Activated T-cell treated with anti-CD3 and anti-CD28 coated beads, Interleukin-2, amount 50 U/mL, for 24 hours (primary cell): Measurements from ENCODE around the gene ANKRD65.
"Not testable (repeated sequence)": the region's sequence is repeated elsewhere in the genome, so short reads cannot be mapped to it uniquely, and the experiment has no call there.

Experiments used
- DNase-seq: peaks from one replicate; pipeline ENCODE4 v3.0.0-alpha.2; 2020
- H3K27ac Mint-ChIP-seq: 2 replicates; pipeline ENCODE4 v1.8.0; 2020; ENCODE audit warnings: mild to moderate bottlenecking, mixed read lengths
- H3K27me3 Mint-ChIP-seq: 2 replicates; pipeline ENCODE4 v1.8.0; 2020; ENCODE audit warnings: mixed read lengths
- H3K36me3 Mint-ChIP-seq: 2 replicates; pipeline ENCODE4 v1.8.0; 2020; ENCODE audit warnings: low read depth, mixed read lengths
- H3K4me1 Mint-ChIP-seq: 2 replicates; pipeline ENCODE4 v1.8.0; 2020; ENCODE audit warnings: low read depth, mixed read lengths
- H3K4me3 Mint-ChIP-seq: 2 replicates; pipeline ENCODE4 v1.8.0; 2020; ENCODE audit warnings: mild to moderate bottlenecking, moderate library complexity, mixed read lengths
- H3K9me3 Mint-ChIP-seq: 2 replicates; pipeline ENCODE4 v1.8.0; 2020; ENCODE audit warnings: mixed read lengths

ANKRD65 gene

DNA sequence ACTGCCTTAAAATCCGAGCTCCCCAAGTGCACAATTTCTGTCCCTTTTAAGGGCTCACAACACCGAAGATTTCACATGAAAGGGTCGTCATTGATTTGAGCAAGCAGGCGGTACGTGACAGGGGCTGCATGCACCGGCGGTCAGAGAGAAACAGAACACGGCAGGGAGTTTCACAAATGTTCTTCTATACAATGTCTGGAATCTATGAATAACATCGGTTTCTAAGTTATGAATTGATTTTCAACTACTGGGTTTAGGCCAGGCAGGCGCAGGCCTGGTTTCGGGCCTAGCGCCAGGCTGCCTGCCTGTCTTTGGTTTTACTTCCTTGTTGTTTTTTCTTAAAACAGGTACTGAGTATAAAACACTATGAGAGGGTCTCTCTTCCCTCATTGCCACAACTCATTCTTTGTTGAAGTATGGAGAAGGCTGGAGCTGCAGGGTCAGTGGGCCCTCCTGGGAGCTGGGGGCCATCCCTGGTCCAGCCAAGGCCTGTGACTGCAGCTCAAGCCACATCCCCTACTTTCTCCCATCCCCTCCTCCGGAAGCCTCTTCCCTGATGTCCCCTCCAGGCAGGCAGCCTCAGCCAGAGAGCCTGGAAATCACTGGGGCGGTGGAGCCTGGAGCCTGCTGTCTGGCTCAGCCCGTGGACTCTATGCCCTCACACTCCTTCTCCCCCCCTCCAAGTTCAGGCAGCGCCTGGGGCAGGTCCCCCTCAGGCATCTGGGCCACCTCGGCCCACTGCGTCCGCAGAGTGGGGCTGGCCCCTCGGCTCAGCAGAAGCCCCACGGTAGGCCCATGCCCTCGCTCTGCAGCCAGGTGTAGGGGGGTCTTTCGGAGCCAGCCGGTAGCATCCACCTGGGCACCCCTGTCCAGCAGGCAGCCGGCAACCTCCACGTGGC lies 2.4 kb downstream of the ANKRD65 start:
- peaks cover 21% of the 10 kb centered on the region for H3K27me3 Mint-ChIP-seq
- no peak for DNase-seq
- H3K4me1 Mint-ChIP-seq: peaks cover 16% of the 10 kb centered on the region
- H3K27ac Mint-ChIP-seq: no peak overlapping the region
- H3K4me3 Mint-ChIP-seq: no peak overlapping the region
- H3K9me3 Mint-ChIP-seq: no peaks in the 10 kb centered on the region
- H3K36me3 Mint-ChIP-seq: no peaks in the 10 kb centered on the region

DNA sequence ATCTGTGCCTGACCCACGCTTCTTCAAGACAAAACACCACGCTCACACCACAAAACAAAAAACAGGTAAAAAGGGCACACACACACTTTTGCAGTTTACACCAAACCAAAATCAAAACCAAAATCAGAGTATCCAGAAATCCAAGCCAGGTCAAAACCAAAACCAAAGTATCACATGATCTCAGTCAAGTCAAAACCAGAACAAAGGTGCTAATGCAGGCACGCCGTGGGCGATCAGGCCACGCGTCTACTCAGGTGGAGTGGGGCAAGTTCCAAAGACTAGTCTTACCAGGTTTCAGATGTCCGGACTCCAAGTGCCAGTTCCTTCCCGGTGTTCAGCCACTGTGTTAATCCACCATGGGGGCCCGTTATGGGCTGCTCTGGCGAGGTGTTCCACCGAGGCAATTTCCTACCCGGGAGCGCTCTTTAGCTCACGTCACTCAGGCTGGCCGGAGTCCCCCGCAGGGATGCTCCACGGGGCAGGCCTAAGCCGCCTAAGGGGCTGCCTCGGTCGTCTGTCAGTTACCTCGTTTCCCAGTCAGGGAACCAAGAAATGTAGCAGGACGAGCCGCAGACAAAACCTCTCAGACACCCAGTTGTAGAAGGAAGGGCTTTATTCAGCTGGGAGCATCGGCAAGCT lies 3.1 kb downstream of the ANKRD65 start:
- not testable (repeated sequence) for H3K36me3 Mint-ChIP-seq, H3K4me3 Mint-ChIP-seq, H3K9me3 Mint-ChIP-seq, DNase-seq, H3K27ac Mint-ChIP-seq
- Mint-ChIP-seq H3K4me1 (peaks cover 15% of the 10 kb centered on the region), H3K27me3 (peaks cover 18% of the 10 kb centered on the region)

DNA sequence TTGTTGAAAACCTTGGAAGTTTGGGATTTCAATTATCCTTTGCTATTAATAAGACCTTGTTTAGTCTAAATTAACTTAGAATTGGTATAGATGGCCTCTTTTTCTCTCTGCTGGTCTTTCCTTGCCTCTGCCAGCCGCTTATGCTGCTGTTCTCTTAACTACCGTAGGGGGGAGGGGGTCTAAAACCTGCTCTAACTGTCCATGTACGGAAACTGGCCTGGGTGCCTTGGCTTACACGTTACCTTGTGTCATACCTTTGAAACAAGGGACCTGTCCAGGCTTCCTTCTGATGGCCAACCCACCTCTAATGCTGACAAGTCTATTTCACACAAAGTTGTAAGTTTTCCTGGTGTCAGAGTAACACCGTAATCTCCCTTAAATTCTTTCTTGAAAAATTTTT lies 3.7 kb downstream of the ANKRD65 start:
- not testable (repeated sequence) for H3K27ac Mint-ChIP-seq, H3K9me3 Mint-ChIP-seq, DNase-seq, H3K36me3 Mint-ChIP-seq, H3K4me3 Mint-ChIP-seq
- peaks cover 12% of the 10 kb centered on the region for H3K27me3 Mint-ChIP-seq
- H3K4me1 Mint-ChIP-seq: peaks cover 13% of the 10 kb centered on the region

DNA sequence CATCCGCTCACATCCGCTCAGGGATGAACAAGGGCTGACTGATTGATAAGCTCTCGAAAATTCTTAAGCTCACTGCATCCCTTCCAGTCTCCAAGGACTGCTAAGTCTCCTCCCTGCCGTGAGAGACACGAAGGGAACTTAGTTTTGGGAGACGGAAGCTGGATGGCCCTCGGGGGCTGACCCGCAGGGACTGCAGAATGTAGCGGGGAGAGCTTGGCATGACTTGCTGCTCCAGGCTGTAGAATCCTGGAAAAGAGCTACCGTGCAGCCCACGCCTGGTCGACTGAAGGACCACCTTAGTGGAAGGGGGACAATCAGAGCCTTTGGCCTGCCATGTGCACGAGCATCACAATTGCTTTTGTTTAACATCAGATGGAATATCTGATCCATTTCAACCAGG lies 5.3 kb downstream of the ANKRD65 start:
- Mint-ChIP-seq H3K27ac (no peak overlapping the region), H3K4me1 (peaks cover 18% of the 10 kb centered on the region), H3K9me3 (no peaks in the 10 kb centered on the region), H3K4me3 (no peak overlapping the region), H3K36me3 (peaks cover 2% of the 10 kb centered on the region), H3K27me3 (peaks cover 2% of the 10 kb centered on the region)
- no peak for DNase-seq

DNA sequence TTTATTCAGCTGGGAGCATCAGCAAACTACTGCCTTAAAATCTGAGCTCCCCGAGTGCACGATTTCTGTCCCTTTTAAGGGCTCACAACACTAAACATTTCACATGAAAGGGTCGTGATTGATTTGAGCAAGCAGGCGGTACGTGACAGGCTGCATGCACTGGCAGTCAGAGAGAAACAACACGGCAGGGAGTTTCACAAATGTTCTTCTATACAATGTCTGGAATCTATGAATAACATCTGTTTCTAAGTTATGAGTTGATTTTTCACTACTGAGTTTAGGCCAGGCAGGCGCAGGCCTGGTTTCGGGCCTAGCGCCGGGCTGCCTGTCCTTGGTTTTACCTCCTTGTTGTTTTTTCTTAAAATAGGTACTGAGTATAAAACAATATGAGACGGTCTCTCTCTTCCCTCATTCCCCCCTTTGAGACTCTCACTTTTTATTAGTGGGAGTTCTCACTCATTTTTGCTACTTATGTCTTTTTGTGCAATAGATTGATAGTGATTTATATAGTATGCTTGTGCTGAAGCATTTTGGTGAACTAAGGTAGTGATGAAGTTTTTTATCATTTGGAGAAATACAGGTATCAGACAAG lies 8.7 kb downstream of the ANKRD65 start:
- H3K36me3 Mint-ChIP-seq: peaks cover 32% of the 10 kb centered on the region
- H3K27ac Mint-ChIP-seq: peak overlapping the region; percentile 31
- H3K4me3 Mint-ChIP-seq, DNase-seq, H3K9me3 Mint-ChIP-seq, H3K27me3 Mint-ChIP-seq: not testable (repeated sequence)
- peaks cover 31% of the 10 kb centered on the region for H3K4me1 Mint-ChIP-seq

DNA sequence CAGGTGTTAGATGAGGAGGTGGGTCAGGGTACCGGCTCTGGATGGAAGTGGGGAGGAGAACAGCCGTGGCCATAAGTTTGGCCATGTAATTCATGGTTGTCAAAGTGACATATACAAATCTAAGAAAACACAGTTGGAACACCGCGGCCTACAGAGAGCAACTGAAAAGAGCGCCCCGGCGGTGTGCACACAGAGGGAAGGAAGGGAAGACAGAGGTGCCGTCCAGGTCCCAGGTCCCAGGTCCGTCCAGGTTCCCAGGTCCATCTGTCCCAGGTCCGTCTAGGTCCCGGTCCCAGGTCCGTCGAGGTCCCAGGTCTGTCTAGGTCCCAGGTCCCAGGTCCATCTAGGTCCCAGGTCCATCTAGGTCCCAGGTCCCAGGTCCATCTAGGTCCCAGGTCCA lies 9.4 kb downstream of the ANKRD65 start:
- no peaks in the 10 kb centered on the region for H3K9me3 Mint-ChIP-seq
- no peaks in the 10 kb centered on the region for H3K27me3 Mint-ChIP-seq
- peaks cover 39% of the 10 kb centered on the region for H3K36me3 Mint-ChIP-seq
- H3K27ac Mint-ChIP-seq: no peak overlapping the region
- no peak for DNase-seq
- H3K4me3 Mint-ChIP-seq: no peak overlapping the region
- H3K4me1 Mint-ChIP-seq: peaks cover 32% of the 10 kb centered on the region

DNA sequence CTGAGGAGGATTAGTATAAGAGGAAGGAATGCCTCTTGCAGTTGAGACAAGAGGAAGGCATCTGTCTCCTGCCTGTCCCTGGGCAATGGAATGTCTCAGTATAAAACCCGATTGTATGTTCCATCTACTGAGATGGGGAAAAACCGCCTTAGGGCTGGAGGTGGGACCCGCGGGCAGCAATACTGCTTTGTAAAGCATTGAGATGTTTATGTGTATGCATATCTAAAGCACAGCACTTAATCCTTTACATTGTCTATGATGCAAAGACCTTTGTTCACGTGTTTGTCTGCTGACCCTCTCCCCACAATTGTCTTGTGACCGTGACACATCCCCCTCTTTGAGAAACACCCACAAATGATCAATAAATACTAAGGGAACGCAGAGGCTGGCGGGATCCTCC lies 10.8 kb downstream of the ANKRD65 start:
- Mint-ChIP-seq H3K36me3 (peaks cover 53% of the 10 kb centered on the region), H3K27ac (peak overlapping the region; percentile 85)

DNA sequence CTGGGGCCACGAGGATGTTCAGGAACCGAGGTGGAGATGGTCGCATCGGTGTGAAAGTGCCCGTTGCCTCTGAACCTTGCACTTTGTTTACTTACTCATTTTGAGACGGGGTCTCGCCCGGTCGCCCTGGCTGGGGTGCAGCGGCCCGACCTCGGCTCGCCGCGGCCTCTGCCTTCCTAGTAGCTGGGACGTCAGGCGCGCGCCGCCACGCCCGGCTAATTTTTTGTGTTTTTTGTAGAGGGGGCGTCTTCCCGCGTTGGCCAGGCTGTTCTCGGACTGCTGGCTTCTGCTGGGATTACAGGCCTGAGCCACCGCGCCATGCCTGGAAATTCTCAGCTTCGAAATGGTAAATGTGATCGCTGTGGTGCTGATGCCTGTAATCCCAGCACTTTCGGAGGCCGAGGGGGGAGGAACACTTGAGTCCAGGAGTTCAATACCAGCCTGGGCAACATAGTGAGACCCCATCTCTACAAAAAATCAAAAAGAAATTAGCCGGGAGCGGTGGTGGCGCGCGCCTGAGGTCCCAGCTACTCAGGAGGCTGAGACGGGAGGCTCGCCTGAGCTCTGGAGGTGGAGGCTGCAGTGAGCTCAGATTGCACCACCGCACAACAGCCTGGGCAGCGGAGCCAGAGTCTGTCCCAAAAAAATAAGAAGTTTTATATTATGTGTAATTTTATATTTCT lies 13.3 kb downstream of the ANKRD65 start:
- DNase-seq: no peak
- no peaks in the 10 kb centered on the region for H3K9me3 Mint-ChIP-seq
- H3K4me3 Mint-ChIP-seq: peak overlapping the region; percentile 96
- H3K36me3 Mint-ChIP-seq: peaks cover 77% of the 10 kb centered on the region
- peak overlapping the region; percentile 91 for H3K27ac Mint-ChIP-seq
- peaks cover 60% of the 10 kb centered on the region for H3K4me1 Mint-ChIP-seq
- no peaks in the 10 kb centered on the region for H3K27me3 Mint-ChIP-seq

More for the DNA sequence above, 10.8 kb downstream of the ANKRD65 start:
- H3K9me3 Mint-ChIP-seq, H3K27me3 Mint-ChIP-seq, H3K4me3 Mint-ChIP-seq, DNase-seq: not testable (repeated sequence)
- H3K4me1 Mint-ChIP-seq: peaks cover 43% of the 10 kb centered on the region

DNA sequence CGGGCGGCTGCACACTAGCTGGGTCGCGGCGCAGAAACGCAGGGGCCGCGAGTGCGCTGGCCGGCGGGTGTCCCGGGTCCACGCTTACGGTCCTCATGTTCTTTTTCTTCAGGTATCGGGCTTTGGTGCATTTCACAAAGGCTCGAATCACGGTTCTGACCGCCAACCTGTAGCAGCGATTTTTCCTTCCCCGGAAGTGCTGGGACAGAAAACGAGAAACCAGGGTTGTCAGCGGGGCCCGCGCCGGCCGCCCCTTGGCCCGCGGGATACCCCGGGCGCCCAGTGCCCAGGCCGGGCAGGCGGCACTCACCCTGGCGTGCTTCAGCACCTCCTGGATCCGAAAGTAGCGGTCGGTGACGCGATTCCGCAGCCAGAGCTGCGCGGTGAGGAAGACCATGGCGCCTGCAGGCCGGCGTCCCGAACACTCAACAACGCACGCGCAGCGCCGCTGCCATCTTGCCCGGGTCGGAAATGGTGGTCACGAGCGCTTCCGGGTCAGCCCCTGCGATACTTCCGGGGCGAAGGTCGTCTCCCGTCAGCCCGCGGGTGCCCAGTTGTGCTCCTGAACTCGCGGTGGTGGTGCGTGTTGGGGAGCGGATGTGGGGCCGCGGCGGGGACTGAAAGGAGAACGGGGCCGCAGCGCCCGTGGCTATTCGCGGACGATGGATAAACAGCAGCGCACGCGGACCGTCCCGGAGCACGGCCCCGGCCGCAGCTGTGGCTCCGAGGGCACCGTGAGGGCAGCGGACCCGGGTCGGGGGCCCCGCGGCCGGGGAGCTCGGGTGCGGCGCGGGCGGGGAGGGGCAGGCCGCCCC lies 14.0 kb downstream of the ANKRD65 start, which contains the start of gene MRPL20:
MRPL20 (minus strand) TSS at position 473 of the 815 bp plus-strand sequence; CDS start at position 397, 76 bp downstream.
- Mint-ChIP-seq H3K4me3 (peak within 1 kb of the TSS; percentile 96), H3K36me3 (peaks cover 85% of the 10 kb centered on the region), H3K4me1 (peaks cover 59% of the 10 kb centered on the region)

DNA sequence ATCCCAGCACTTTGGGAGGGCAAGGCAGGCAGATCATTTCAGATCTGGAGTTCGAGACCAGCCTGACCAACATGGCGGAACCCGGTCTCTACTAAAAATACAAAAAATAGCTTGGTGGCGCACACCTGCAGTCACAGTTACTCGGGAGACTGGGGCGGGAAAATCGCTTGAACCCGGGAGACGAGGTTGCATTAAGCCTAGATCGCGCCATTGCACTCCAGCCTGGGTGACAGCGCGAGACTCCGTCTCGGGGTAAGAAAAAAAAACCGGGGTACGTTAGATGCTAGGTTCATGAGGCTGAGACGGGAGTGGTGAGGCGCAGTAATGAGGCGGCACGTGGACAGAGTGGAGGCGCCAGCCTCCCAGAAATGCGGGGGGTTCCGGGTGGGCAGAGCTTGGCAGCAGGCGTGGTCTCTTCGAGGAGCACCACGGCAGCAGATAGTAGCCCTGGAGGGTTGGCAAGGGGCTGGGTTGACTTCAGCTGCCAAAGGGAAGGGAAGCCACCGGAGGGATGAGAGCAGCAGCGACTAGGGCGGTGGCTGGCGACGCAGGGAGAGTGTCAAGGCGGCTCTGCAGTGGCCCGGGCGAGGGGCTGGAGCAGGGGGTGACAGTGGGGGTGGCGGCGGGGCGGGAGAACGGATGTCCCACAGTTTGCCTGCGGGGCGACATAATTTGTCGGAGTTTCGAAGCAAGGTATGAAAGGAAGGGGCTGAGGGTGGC lies 14.8 kb downstream of the ANKRD65 start:
- Mint-ChIP-seq H3K36me3 (peaks cover 91% of the 10 kb centered on the region), H3K27me3 (no peaks in the 10 kb centered on the region)

More for the DNA sequence above, 14.0 kb downstream of the ANKRD65 start, which contains the start of gene MRPL20:
- no peaks in the 10 kb centered on the region for H3K27me3 Mint-ChIP-seq
- DNase-seq: peak; percentile 97
- H3K27ac Mint-ChIP-seq: peak within 1 kb of the TSS; percentile 96
- H3K9me3 Mint-ChIP-seq: no peaks in the 10 kb centered on the region

DNA sequence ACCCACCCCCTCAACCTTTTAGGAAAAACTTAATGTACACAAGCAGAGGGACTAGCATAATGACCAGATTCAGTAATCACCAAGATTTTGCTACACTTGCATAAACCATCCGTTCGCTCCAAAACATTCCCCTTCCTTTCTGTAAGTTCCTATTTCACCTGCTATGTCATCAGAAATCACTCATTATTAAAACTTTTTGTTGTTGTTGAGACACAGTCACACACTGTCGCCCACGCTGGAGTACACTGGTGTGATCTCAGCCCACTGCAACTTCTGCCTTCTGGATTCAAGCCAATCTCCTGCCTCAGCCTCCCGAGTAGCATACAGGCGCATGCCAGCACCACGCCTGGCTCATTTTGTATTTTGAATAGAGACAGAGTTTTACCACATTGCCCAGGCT lies 17.4 kb downstream of the ANKRD65 start:
- Mint-ChIP-seq H3K27ac (peak overlapping the region; percentile 96), H3K4me1 (peaks cover 60% of the 10 kb centered on the region), H3K9me3 (no peaks in the 10 kb centered on the region), H3K27me3 (no peaks in the 10 kb centered on the region), H3K36me3 (peaks cover 90% of the 10 kb centered on the region), H3K4me3 (peak overlapping the region; percentile 4)
- DNase-seq: no peak

More for the DNA sequence above, 14.8 kb downstream of the ANKRD65 start:
- peak; percentile 49 for DNase-seq
- H3K27ac Mint-ChIP-seq: peak overlapping the region; percentile 96
- H3K4me3 Mint-ChIP-seq: peak overlapping the region; percentile 96
- peaks cover 63% of the 10 kb centered on the region for H3K4me1 Mint-ChIP-seq
- H3K9me3 Mint-ChIP-seq: no peaks in the 10 kb centered on the region

DNA sequence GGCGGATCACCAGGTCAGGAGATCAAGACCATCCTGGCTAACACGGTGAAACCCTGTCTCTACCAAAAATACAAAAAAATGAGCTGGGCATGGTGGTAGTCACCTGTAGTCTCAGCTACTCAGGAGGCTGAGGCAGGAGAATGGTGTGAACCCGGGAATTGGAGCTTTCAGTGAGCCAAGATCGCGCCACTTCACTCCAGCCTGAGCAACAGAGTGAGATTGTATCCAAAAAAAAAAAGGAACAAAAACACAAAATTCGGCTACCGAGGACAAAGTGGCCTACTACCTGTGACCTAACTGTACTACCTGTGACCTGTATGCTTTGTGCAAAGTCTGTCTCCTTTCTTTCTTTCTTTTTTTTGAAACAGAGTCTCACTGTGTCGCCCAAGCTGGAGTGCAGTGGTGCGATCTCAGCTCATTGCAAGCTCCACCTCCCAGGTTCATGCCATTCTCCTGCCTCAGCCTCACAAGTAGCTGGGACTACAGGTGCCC lies 18.1 kb downstream of the ANKRD65 start:
- Mint-ChIP-seq H3K36me3 (peaks cover 90% of the 10 kb centered on the region), H3K4me1 (peaks cover 59% of the 10 kb centered on the region), H3K27ac (peak overlapping the region; percentile 96)
- not testable (repeated sequence) for DNase-seq, H3K27me3 Mint-ChIP-seq, H3K4me3 Mint-ChIP-seq, H3K9me3 Mint-ChIP-seq
